LHCN-M2 (cell line): Measurements from ENCODE around the gene CEBPA. TPM values are rescaled to one million over a fixed set of nuclear protein-coding genes. Genes with fewer than 3 reads are reported as not detected.

ENCODE experiments used
- DNase-seq: peaks from one replicate; pipeline ENCODE4 v3.0.0-alpha.2; 2012; ENCODE audit warnings: low read depth
- total RNA-seq: library from RNA; depleted of rRNA; stranded (reverse); fragments of >200 nt; gene quantifications from 2 replicates; pipeline ENCODE4 v1.2.3, GENCODE V29; 2014

Gene CEBPA
- total RNA-seq, 1 experiment from 2014 or later: 0.17 TPM

- peak; percentile 85 for DNase-seq
Measured at GRCh38 chr19:33273881-33274662, 28.3 kb downstream of the CEBPA start.

GRCh38 chr19:33273065-33273736 lies 29.1 kb downstream of the CEBPA start:
- no peak for DNase-seq

- DNase-seq: no peak
Measured at GRCh38 chr19:33271246-33272021, 30.9 kb downstream of the CEBPA start.

- DNase-seq: no peak
Measured at GRCh38 chr19:33270769-33271168, 31.6 kb downstream of the CEBPA start.

GRCh38 chr19:33269016-33269415 lies 33.3 kb downstream of the CEBPA start:
- DNase-seq: no peak

GRCh38 chr19:33268162-33268991 lies 34.0 kb downstream of the CEBPA start:
- no peak for DNase-seq

GRCh38 chr19:33267706-33268105 lies 34.6 kb downstream of the CEBPA start:
- no peak for DNase-seq

GRCh38 chr19:33266974-33267484 lies 35.3 kb downstream of the CEBPA start:
- no peak for DNase-seq

- DNase-seq: no peak
Measured at GRCh38 chr19:33264881-33265445, 37.4 kb downstream of the CEBPA start.

GRCh38 chr19:33263325-33264023 lies 38.9 kb downstream of the CEBPA start:
- DNase-seq: no peak

- DNase-seq: no peak
Measured at GRCh38 chr19:33261511-33262189, 40.7 kb downstream of the CEBPA start.

- no peak for DNase-seq
Measured at GRCh38 chr19:33260628-33261418, 41.5 kb downstream of the CEBPA start.

GRCh38 chr19:33259539-33259938 lies 42.8 kb downstream of the CEBPA start:
- no peak for DNase-seq

- DNase-seq: no peak
Measured at GRCh38 chr19:33257828-33258227, 44.5 kb downstream of the CEBPA start.

GRCh38 chr19:33256261-33256660 lies 46.1 kb downstream of the CEBPA start:
- no peak for DNase-seq

- DNase-seq: no peak
Measured at GRCh38 chr19:33255781-33256180, 46.6 kb downstream of the CEBPA start.

GRCh38 chr19:33254245-33254824 lies 48.0 kb downstream of the CEBPA start:
- DNase-seq: no peak

- no peak for DNase-seq
Measured at GRCh38 chr19:33252971-33253370, 49.4 kb downstream of the CEBPA start.
